HG03025 (cell line): ENCODE data around the gene EVI2B.
"Not testable (repeated sequence)": the region's sequence is repeated elsewhere in the genome, so short reads cannot be mapped to it uniquely, and the experiment has no call there.

ENCODE experiments used
- ATAC-seq: cut with Tn5 transposase; IDR thresholded peaks from one replicate; pipeline ENCODE4 v1.9.1; 2021; ENCODE audit warnings: mild to moderate bottlenecking, moderate library complexity; ENCODE audit not compliant: unreplicated experiment, low FRiP score

Gene EVI2B

GRCh38 chr17:31313982-31314781 is at the start of gene EVI2B:
Gene EVI2B, minus strand, starts transcription at chr17:31314054. Its CDS starts 8,445 bp downstream, at chr17:31305609.
- no peak for ATAC-seq

- ATAC-seq, result no peak
These were observed 44.1 kb upstream of the EVI2B start for GRCh38 chr17:31357839-31358394.

- no peak for ATAC-seq
These were observed 43.2 kb upstream of the EVI2B start for GRCh38 chr17:31357091-31357490.

- ATAC-seq, result no peak
These were observed 42.1 kb upstream of the EVI2B start for GRCh38 chr17:31355935-31356334.

- ATAC-seq, result no peak
These were observed 35.6 kb upstream of the EVI2B start for GRCh38 chr17:31349454-31349853.

DNA sequence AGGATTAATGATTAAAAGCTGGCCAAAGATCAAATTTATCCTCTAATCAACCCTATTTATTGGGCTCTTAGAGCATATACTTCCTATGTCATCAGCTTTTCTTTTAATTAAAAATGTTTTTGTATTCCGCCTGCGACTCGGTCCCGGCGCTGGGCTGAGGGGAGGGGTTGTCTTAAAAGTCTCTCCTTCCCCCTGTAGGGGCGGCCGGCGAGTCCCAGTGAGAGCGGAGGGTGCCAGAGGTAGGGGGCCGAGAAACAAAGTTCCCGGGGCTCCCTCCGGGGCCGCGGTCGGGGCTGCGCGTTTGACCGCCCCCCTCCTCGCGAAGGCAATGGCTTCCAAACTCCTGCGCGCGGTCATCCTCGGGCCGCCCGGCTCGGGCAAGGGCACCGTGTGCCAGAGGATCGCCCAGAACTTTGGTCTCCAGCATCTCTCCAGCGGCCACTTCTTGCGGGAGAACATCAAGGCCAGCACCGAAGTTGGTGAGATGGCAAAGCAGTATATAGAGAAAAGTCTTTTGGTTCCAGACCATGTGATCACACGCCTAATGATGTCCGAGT is 31.4 kb upstream of the EVI2B start:
- ATAC-seq, result not testable (repeated sequence)

GRCh38 chr17:31339906-31340661 is 26.2 kb upstream of the EVI2B start:
- no peak for ATAC-seq

GRCh38 chr17:31329221-31329620 is 15.4 kb upstream of the EVI2B start:
- ATAC-seq, result no peak

- ATAC-seq, result no peak
These were observed 14.3 kb upstream of the EVI2B start for GRCh38 chr17:31328160-31328535.

DNA sequence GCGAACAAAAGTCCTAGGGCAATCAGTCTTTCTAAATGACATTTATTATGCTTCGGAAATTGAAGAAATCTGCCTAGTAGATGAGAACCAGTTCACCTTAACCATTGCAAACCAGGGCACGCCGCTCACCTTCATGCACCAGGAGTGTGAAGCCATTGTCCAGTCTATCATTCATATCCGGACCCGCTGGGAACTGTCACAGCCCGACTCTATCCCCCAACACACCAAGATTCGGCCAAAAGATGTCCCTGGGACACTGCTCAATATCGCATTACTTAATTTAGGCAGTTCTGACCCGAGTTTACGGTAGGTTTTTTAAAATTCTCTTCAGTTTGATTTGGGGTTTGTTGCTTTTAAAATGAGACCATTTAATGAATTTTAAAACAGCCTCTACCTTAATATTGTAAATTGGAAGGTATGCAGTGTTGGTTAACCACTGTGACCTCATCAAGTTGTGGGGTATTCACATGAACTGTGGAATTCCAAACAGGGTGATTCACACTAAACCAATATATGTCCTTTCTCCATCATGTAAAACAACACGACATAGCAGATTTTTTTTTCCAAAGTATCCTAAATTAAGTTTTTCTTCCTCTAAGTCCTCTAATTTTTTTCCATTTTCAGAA is 13.8 kb upstream of the EVI2B start:
- ATAC-seq, result no peak

- no peak for ATAC-seq
These were observed 9.7 kb upstream of the EVI2B start for GRCh38 chr17:31323551-31323950.

DNA sequence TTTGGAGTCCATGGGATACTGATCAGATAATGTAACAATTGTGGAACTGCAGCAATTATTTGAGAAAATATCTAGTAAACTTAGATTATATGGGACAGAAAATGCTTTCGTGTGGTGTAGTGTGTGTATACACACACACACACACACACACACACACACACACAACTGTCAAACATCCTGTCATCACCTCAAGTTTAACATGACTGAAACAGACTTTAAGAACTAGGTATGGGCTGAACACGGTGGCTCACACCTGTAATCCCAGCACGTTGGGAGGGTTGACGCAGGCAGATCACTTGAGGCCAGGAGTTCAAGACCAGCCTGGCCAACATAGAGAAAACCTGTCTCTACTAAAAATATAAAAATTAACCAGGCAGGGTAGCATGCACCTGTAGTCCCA is 8.1 kb upstream of the EVI2B start:
- ATAC-seq, result no peak

GRCh38 chr17:31321481-31321880 is 7.6 kb upstream of the EVI2B start, which contains the start of gene EVI2A:
Gene EVI2A, minus strand, starts transcription at chr17:31321622. Its CDS starts 2,609 bp downstream, at chr17:31319013.
- ATAC-seq, result no peak

DNA sequence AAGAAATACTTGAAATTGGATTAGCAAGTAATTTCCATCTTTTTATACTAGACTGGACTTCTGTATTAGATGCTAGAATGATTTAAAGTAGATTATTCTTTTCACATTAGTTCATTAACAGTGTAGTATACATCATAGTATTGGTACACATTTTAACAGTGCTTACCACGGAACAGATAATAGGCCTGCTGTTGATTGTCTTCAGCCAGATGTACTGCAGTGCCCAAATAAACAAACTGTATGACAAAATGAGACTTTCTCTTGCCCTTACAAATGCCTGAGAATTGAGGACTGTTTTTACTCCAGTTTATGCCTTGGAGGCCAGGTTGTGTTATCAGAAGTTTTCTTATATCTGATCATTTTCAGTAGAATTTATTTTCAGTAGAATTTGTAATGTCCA is 6.9 kb upstream of the EVI2B start:
- no peak for ATAC-seq

DNA sequence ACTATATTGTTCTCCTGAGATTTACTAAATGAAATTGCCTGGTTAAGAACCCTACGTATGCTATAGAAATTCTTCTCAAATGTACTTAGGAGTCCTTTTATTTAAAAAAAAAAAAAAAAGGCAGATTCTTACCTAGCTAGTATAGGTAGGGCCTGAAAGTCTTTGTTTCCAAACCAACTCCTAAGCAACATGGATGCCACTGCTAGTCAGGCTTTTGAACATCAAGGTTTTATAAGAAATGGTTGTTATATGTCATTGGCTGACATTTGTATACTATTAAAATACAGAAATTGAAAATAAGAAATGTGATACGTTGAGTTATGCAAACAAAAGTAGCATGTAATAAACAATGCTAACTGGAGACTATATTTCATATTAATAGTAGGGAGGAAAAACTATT is 6.4 kb upstream of the EVI2B start:
- ATAC-seq, result no peak

- no peak for ATAC-seq
These were observed 5.2 kb upstream of the EVI2B start for GRCh38 chr17:31318851-31319661.

- no peak for ATAC-seq
These were observed 4.5 kb upstream of the EVI2B start for GRCh38 chr17:31318298-31318801.

GRCh38 chr17:31314782-31315100 is 887 bp upstream of the EVI2B start:
- ATAC-seq, result no peak

- ATAC-seq, result not testable (repeated sequence)
These were observed 1.6 kb downstream of the EVI2B start for GRCh38 chr17:31312223-31312622.

DNA sequence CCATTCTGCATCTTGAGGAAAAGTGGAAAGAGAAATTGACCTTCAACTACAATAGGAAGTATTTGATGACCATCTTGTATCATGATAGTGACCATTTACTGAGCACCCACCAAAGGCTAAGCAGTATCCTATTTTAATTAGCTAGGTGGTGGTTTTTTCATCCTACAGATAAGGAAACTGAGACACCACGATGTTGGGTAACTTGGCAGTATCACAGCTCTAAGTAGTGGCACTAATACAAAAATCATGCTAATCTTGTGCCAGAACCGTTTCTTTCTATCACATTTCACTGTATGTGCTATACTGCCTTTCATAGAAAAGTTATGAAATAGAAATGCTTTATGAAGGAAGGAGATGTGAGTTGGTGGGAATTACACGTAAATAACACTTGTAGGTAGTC is 2.3 kb downstream of the EVI2B start:
- no peak for ATAC-seq
